Keratinocyte (primary cell): ENCODE results near the gene NDUFAF3. TPM values are rescaled to one million over a fixed set of nuclear protein-coding genes. Genes with fewer than 3 reads are reported as not detected.

Source experiments
- DNase-seq: peaks from one replicate; pipeline ENCODE4 v3.0.0-alpha.2; 2011; ENCODE audit warnings: low read depth, missing footprints, low spot score
- FAIRE-seq: peaks from 2 replicates; lab custom pipeline; 2011; peaks lifted over from hg19 to GRCh38; lab: Jason Lieb, UNC
- H2AFZ ChIP-seq: 2 replicates; pipeline ENCODE4 v1.6.0; 2012; ENCODE audit warnings: low read length, control low read depth, inconsistent platforms; ENCODE audit not compliant: control insufficient read depth
- H3K27ac ChIP-seq: 2 replicates; pipeline ENCODE4 v1.5.1; 2011; ENCODE audit warnings: low read length; ENCODE audit not compliant: control insufficient read depth, insufficient read depth
- H3K27me3 ChIP-seq: 3 replicates; pipeline ENCODE4 v1.6.0; 2011; ENCODE audit warnings: low read length; ENCODE audit not compliant: control insufficient read depth, insufficient read depth; ENCODE audit errors: extremely low read depth
- H3K36me3 ChIP-seq, 2 experiments: 2 replicates in 1 of 2; 3 replicates in 1 of 2; pipeline ENCODE4 v1.5.1; 2011; ENCODE audit warnings: low read length in 2 of 2, mild to moderate bottlenecking in 1 of 2; ENCODE audit not compliant: control insufficient read depth in 2 of 2, insufficient read depth in 2 of 2; ENCODE audit errors: extremely low read depth in 1 of 2
- H3K4me1 ChIP-seq: 3 replicates; pipeline ENCODE4 v1.5.1; 2011; ENCODE audit warnings: low read length; ENCODE audit not compliant: control insufficient read depth, insufficient read depth; ENCODE audit errors: extremely low read depth
- H3K4me2 ChIP-seq: 3 replicates; pipeline ENCODE4 v1.6.0; 2011; ENCODE audit warnings: low read depth, low read length; ENCODE audit not compliant: control insufficient read depth, insufficient read depth; ENCODE audit errors: extremely low read depth
- H3K4me3 ChIP-seq, 3 experiments: fragments of 200-600 bp in 1 of 3; sonication (generic) in 1 of 3; 2 replicates in 2 of 3; 3 replicates in 1 of 3; pipeline ENCODE4 v1.5.1; 2011 to 2016; ENCODE audit warnings: low read length in 3 of 3, mild to moderate bottlenecking in 3 of 3, control low read depth in 2 of 3, inconsistent platforms in 1 of 3, low read depth in 1 of 3, mixed read lengths in 1 of 3, mixed run types in 1 of 3, moderate library complexity in 1 of 3; ENCODE audit not compliant: control insufficient read depth in 2 of 3, insufficient read depth in 2 of 3; ENCODE audit errors: extremely low read depth in 1 of 3
- H3K79me2 ChIP-seq: 2 replicates; pipeline ENCODE4 v1.6.0; 2012; ENCODE audit warnings: low read length; ENCODE audit not compliant: control insufficient read depth, insufficient read depth
- H3K9ac ChIP-seq: 3 replicates; pipeline ENCODE4 v1.6.0; 2011; ENCODE audit warnings: low read length; ENCODE audit not compliant: control insufficient read depth, insufficient read depth; ENCODE audit errors: extremely low read depth
- H3K9me1 ChIP-seq: 3 replicates; pipeline ENCODE4 v1.6.0; 2011; ENCODE audit warnings: low read length; ENCODE audit not compliant: control insufficient read depth, insufficient read depth; ENCODE audit errors: extremely low read depth
- H3K9me3 ChIP-seq: 2 replicates; pipeline ENCODE4 v1.5.1; 2012; ENCODE audit warnings: low read depth, low read length; ENCODE audit not compliant: control insufficient read depth
- H4K20me1 ChIP-seq: 3 replicates; pipeline ENCODE4 v1.6.0; 2011; ENCODE audit warnings: low read length; ENCODE audit not compliant: control insufficient read depth, insufficient read depth; ENCODE audit errors: extremely low read depth
- EZH2 ChIP-seq: IDR thresholded peaks from one replicate; pipeline ENCODE4 v1.6.1; 2012; ENCODE audit warnings: inconsistent platforms, mild to moderate bottlenecking, low read length, moderate library complexity
- dilution Hi-C: fragments of 300-500 bp; cut with MboI; formaldehyde crosslinking; loops from one replicate; pipeline ENCODE4 v1.7.0; 2020; ENCODE audit warnings: low sequenced_read_pairs; ENCODE audit not compliant: extremely low pct_ligation_motif_present
- polyA plus RNA-seq, 5 experiments: library from polyadenylated mRNA; depleted of rRNA in 3 of 5; stranded (reverse) in 3 of 5; stranded (forward) in 1 of 5; unstranded in 1 of 5; fragments of >200 nt; gene quantifications; 1 replicate in 1 of 5; 2 replicates in 3 of 5; 3 replicates in 1 of 5; pipeline versions ENCODE4 v1.2.1 to v1.2.3, GENCODE V29; 2011 to 2012; ENCODE audit warnings: missing spikeins in 2 of 5, low read depth in 1 of 5, low replicate concordance in 1 of 5
- TF ChIP-seq, protein P1 (sequence below), 3 experiments: IDR thresholded peaks in 1 of 3; conservative IDR thresholded peaks in 1 of 3; optimal IDR thresholded peaks in 1 of 3; 2 replicates in 2 of 3; 3 replicates in 1 of 3; pipeline versions ENCODE3 to v1.5.1; 2011; ENCODE audit warnings: low read length in 3 of 3, mild to moderate bottlenecking in 3 of 3, moderate library complexity in 2 of 3, control low read depth in 1 of 3, inconsistent platforms in 1 of 3; ENCODE audit not compliant: insufficient read depth in 2 of 3; ENCODE audit errors: extremely low read depth in 1 of 3

NDUFAF3 gene
- polyA plus RNA-seq, 1 donor (not counting 4 experiments of a cell fraction or from before 2014, with no cell fraction given), result 38.3 TPM

DNA sequence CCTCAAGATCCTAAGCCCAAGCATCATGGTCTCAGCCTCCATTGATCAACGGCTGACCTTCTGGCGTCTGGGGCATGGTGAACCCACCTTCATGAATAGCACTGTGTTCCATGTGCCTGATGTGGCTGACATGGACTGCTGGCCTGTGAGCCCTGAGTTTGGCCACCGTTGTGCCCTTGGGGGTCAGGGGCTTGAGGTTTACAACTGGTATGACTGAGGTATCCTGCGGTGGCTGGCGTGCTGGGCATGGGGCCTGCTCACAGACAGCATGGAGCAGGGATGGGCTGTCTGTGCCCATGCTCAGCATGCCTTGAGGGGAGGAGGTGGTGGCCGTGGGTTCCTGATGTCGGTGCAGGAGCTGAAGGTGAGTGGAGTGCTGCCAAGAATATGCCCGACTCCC, 6.8 kb upstream of the NDUFAF3 start:
- Histone ChIP-seq H3K9me3 (no peaks in the 10 kb centered on the region), H3K4me3 (no peak overlapping the region), H3K79me2 (peaks cover 37% of the 10 kb centered on the region), H3K4me2 (no peak overlapping the region), H3K27ac (no peak overlapping the region), H3K4me1 (peaks cover 28% of the 10 kb centered on the region), H2AFZ (no peak overlapping the region), H3K9ac (no peak overlapping the region), H3K9me1 (peaks cover 8% of the 10 kb centered on the region), H4K20me1 (peaks cover 27% of the 10 kb centered on the region), H3K27me3 (no peaks in the 10 kb centered on the region), H3K36me3 (peaks cover 15 to 52% of the 10 kb centered on the region in 2 experiments)
- dilution Hi-C loops, result no loop called here
- FAIRE-seq (no peak), DNase-seq (no peak)
- TF ChIP-seq EZH2, result no peak

DNA sequence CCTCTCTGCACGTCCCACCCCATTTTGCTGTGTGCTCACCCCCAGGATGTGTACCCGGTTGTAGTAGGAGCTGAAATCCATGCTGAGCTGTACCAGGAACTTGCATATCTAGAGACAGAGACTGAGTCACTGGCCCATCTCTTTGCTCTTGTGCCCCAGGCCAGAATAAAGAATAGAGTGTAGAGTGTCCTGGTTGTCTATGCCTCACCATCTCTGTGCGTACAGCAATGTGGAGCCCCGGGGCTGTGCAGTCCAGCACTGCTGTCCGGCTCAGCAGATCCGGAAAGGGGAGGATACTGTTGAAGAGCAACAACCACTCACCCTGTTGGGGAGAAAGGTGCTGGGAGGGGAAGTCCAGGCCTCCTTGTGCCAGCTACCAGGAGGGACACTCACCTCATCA, 6.2 kb upstream of the NDUFAF3 start:
- Histone ChIP-seq H3K36me3 (peaks cover 15 to 52% of the 10 kb centered on the region in 2 experiments), H3K27ac (no peak overlapping the region), H3K79me2 (peaks cover 44% of the 10 kb centered on the region), H3K9me1 (peaks cover 8% of the 10 kb centered on the region), H3K4me2 (no peak overlapping the region), H3K4me1 (peaks cover 32% of the 10 kb centered on the region), H4K20me1 (peaks cover 27% of the 10 kb centered on the region), H3K9me3 (no peaks in the 10 kb centered on the region), H3K9ac (no peak overlapping the region), H2AFZ (no peak overlapping the region), H3K27me3 (no peaks in the 10 kb centered on the region), H3K4me3 (no peak overlapping the region)
- DNase-seq (no peak), FAIRE-seq (no peak)
- TF ChIP-seq EZH2, result no peak
- TF ChIP-seq, protein P1, sequence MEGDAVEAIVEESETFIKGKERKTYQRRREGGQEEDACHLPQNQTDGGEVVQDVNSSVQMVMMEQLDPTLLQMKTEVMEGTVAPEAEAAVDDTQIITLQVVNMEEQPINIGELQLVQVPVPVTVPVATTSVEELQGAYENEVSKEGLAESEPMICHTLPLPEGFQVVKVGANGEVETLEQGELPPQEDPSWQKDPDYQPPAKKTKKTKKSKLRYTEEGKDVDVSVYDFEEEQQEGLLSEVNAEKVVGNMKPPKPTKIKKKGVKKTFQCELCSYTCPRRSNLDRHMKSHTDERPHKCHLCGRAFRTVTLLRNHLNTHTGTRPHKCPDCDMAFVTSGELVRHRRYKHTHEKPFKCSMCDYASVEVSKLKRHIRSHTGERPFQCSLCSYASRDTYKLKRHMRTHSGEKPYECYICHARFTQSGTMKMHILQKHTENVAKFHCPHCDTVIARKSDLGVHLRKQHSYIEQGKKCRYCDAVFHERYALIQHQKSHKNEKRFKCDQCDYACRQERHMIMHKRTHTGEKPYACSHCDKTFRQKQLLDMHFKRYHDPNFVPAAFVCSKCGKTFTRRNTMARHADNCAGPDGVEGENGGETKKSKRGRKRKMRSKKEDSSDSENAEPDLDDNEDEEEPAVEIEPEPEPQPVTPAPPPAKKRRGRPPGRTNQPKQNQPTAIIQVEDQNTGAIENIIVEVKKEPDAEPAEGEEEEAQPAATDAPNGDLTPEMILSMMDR (optimal IDR thresholded peaks at IDR 0.05 in 1 of 3, IDR thresholded peaks at IDR 0.05 in 1 of 3, conservative IDR thresholded peaks at IDR 0.05 in 1 of 3; ENCODE audit: extremely low read depth in 1 of 3, insufficient read depth in 2 of 3, low read length in 3 of 3), result no peak
- dilution Hi-C loops, result no loop called here
